Thoracic aorta (tissue), 2 donors: Measurements from ENCODE around the gene PRSS33. TPM values are rescaled to one million over a fixed set of nuclear protein-coding genes. Genes with fewer than 3 reads are reported as not detected.
A peak's percentile ranks its signal among the peaks of the same experiment; 100 is the strongest.

ENCODE experiments used
- ATAC-seq: fragments of 150-250 bp; one replicate; pipeline ENCODE4 v1.8.0; 2017; ENCODE audit warnings: low read depth; ENCODE audit not compliant: insufficient number of reproducible peaks, low FRiP score
- DNase-seq: peaks from one replicate; pipeline ENCODE4 v3.0.0-alpha.2; 2020; ENCODE audit warnings: low spot score
- H3K27ac ChIP-seq, 2 donors: fragments of 200-600 bp; sonication (generic); 1 replicate in 1 of 2; 2 replicates in 1 of 2; pipeline ENCODE4 v1.5.1; 2016; ENCODE audit warnings: mild to moderate bottlenecking in 2 of 2, moderate library complexity in 2 of 2
- H3K27me3 ChIP-seq: fragments of 200-600 bp; sonication (generic); replicated peaks from 2 replicates; pipeline ENCODE4 v1.6.0; 2016; ENCODE audit warnings: mild to moderate bottlenecking; ENCODE audit not compliant: insufficient read depth
- H3K36me3 ChIP-seq: fragments of 200-600 bp; sonication (generic); one replicate; pipeline ENCODE4 v1.5.1; 2016
- H3K4me1 ChIP-seq, 2 donors: fragments of 200-600 bp; sonication (generic); 1 replicate in 1 of 2; 2 replicates in 1 of 2; pipeline versions ENCODE4 v1.5.1 to v1.6.0; 2016; ENCODE audit warnings: low read depth in 2 of 2, mild to moderate bottlenecking in 1 of 2; ENCODE audit not compliant: control insufficient read depth in 1 of 2
- H3K4me3 ChIP-seq: fragments of 200-600 bp; sonication (generic); 2 replicates; pipeline ENCODE4 v1.5.1; 2016; ENCODE audit warnings: mild to moderate bottlenecking
- H3K9me3 ChIP-seq: fragments of 200-600 bp; sonication (generic); 2 replicates; pipeline ENCODE4 v1.5.1; 2016
- total RNA-seq, 2 donors: library from RNA; depleted of rRNA; stranded (reverse); fragments of >200 nt; gene quantifications; one replicate each; pipeline versions ENCODE4 v1.1.0 to v1.2.3, GENCODE V29; 2016
- TF ChIP-seq, protein P1 (sequence below): fragments of 200-600 bp; sonication (generic); IDR thresholded peaks from one replicate; pipeline ENCODE4 v1.5.1; 2019; ENCODE audit warnings: antibody characterized with exemption

Gene PRSS33
- total RNA-seq, 2 donors from 2014 or later, result not detected

- peak overlapping the region; percentile 92 for H3K4me3 ChIP-seq
- DNase-seq (no peak), ATAC-seq (no peak)
- peaks cover 15% of the 10 kb centered on the region for H3K36me3 ChIP-seq
- no peaks in the 10 kb centered on the region for H3K9me3 ChIP-seq
- peak overlapping the region; percentile 97 to 100 for H3K27ac ChIP-seq
- H3K4me1 ChIP-seq, result peaks cover 13 to 31% of the 10 kb centered on the region in 2 donors
- TF ChIP-seq, protein P1, sequence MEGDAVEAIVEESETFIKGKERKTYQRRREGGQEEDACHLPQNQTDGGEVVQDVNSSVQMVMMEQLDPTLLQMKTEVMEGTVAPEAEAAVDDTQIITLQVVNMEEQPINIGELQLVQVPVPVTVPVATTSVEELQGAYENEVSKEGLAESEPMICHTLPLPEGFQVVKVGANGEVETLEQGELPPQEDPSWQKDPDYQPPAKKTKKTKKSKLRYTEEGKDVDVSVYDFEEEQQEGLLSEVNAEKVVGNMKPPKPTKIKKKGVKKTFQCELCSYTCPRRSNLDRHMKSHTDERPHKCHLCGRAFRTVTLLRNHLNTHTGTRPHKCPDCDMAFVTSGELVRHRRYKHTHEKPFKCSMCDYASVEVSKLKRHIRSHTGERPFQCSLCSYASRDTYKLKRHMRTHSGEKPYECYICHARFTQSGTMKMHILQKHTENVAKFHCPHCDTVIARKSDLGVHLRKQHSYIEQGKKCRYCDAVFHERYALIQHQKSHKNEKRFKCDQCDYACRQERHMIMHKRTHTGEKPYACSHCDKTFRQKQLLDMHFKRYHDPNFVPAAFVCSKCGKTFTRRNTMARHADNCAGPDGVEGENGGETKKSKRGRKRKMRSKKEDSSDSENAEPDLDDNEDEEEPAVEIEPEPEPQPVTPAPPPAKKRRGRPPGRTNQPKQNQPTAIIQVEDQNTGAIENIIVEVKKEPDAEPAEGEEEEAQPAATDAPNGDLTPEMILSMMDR, result no peak
- no peaks in the 10 kb centered on the region for H3K27me3 ChIP-seq
These were observed 9.3 kb downstream of the PRSS33 start for GRCh38 chr16:2777903-2778629.

DNA sequence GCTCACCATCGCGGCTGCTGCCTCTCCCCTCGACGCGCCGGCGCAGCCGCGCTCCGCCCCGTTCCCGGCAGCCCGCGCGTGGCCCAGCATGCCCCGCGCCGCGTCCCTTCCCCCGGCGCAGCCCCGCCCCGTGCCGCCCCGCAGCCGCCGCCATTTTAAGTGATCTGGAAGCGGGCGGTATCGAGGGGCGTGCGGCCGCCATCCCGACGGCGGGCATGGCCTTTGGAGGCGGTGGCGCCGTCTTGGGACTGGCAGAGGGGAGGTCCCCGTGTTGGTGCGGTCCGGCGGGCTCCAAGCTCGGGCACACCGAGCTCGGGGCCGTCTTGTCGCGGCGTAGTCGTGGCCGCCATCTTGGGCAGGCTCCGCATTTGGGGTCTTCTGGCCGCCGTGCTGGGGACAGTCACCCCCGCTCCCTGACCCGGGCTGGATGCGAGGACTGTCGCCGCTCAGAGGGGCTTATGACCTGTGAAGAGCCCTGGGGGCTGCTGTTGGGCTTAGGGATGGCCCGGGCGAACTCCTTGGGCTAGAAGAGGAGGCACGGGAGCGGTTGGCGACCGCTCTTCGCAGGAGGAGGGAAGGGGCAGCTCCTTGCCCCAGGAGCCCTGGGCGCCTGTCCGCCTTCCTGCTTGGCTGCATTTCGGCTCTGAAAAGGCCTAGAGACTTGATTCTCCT, 10.0 kb downstream of the PRSS33 start, which contains the start of gene ELOB:
ELOB (minus strand) TSS at position 50 of the 672 bp plus-strand sequence; CDS start at position 9, 41 bp downstream.
- Histone ChIP-seq H3K4me1 (peaks cover 13 to 31% of the 10 kb centered on the region in 2 donors), H3K27ac (peak within 1 kb of the TSS; percentile 97 to 100), H3K4me3 (peak within 1 kb of the TSS; percentile 97), H3K9me3 (no peaks in the 10 kb centered on the region), H3K36me3 (peaks cover 15% of the 10 kb centered on the region), H3K27me3 (no peaks in the 10 kb centered on the region)
- TF ChIP-seq, protein P1, result no peak
- DNase-seq, result peak; percentile 37
- peak; percentile 80 for ATAC-seq

GRCh38 chr16:2776500-2777139, 10.7 kb downstream of the PRSS33 start:
- Histone ChIP-seq H3K9me3 (no peaks in the 10 kb centered on the region), H3K27me3 (no peaks in the 10 kb centered on the region), H3K27ac (peak overlapping the region; percentile 71 to 75), H3K36me3 (peaks cover 18% of the 10 kb centered on the region), H3K4me3 (peak overlapping the region; percentile 97), H3K4me1 (peaks cover 13 to 31% of the 10 kb centered on the region in 2 donors)
- ATAC-seq (no peak), DNase-seq (no peak)
- TF ChIP-seq, protein P1, result no peak

DNA sequence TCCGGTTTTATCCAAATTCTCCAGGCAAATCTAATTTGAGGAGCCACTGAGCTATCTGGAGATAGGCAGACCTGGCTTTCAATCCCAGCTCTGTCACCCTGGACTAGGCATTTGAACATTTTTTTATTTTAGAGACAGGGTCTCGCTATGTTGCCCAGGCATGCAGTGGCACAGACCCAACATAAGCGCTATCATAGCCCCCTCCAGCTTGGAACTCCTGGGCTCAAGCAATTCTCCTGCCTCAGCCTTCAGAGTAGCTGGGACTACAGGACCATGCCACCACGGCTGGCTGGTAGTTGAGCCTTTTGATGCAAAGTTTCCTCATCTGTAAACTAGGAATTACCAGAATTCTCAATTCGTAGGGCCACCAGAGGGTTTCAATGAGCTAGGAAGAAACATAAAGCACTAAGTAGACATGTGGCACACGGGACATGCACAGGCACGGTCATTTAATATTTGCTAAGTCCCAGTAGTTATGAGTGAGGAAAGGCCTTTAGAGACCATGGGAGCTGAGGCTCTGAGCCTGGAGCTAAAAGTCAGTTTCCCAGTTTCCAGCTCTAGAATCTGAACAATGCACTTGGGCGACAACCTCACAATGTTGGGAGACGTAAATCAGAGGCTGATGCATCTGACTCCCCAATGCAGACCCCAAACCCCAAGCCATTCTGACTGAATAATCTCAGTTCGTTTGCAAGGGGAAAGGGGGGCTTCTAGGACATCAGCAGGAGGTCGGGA, 11.4 kb downstream of the PRSS33 start:
- Histone ChIP-seq H3K4me1 (peaks cover 13 to 31% of the 10 kb centered on the region in 2 donors), H3K36me3 (peaks cover 23% of the 10 kb centered on the region), H3K27ac (no peak overlapping the region), H3K4me3 (peak overlapping the region; percentile 97), H3K9me3 (no peaks in the 10 kb centered on the region), H3K27me3 (no peaks in the 10 kb centered on the region)
- TF ChIP-seq, protein P1, result no peak
- ATAC-seq (no peak), DNase-seq (no peak)
